ENCODE measurements around the gene TEPSIN.

TEPSIN gene

DNA sequence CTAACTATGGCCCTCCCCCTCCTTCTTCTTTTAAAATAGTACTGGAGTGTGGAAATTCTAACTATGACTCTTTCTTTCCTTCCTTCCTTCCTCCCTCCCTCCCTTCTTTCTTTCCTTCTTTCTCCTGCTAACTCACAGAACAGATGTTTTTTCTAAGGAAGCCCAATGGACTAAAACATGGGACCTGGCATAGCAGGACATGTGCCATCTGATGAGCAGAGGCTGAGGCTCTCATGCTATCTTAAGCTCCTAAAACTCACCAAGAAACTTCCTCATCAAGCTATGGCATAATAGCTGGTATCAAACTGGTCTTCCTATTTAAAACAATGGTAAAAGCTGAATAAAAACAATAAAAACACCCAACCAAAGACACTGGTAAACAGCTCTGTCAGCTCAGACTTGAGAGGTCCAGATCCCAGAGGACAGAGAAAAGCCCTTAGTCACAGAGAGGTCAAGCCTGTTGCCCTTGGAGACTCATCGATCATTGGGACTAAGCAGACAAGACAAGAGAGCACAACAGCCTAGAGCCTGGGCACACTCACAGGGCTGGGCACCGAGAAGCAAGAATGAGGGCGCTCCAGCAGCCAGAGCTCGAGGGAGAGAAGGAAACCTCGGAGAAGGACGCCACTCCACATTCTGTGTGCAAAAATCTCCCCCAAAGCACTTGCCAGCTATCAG is 28.7 kb upstream of the TEPSIN start:
- DNase-seq = no peak

DNA sequence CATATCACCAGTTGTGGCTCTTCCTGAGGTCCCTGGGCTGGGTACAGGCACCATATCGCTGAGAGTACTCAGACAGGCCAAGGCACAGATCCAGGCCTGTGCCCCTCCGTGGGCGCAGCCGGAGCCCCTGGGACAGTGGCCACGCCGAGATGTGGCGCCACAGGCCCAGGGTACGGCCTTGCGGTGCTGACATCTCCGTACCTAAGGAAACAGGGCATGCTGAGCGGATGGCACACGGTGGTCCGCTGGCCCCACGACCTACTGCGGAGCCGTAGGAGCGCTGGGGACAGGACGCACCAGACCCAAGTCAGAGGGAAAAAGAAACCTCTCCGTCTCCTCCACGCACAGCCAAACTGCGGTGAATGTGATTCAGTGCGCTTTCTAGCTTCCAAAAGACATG is 26.7 kb upstream of the TEPSIN start:
- no peak for DNase-seq

DNA sequence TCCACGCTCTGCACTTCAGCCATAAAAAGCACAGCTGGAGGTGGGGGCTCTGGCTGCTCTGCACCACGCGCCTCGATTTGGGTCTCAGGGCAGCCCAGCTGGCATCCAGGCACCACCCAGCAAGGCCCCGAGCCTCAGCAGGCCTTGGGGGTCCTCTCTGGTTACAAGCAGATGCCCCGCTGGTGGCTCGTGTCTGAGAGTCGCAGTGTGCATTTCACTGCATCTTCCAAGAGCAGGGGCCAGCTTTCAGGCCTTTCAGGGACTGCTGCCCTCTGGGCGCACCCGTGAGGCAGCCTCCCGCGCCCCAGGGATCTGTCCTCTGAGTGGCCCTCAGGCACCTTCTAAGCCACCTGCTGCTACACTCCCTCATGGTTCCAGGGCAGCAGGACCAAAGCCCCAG is 25.8 kb upstream of the TEPSIN start:
- DNase-seq = no peak

DNA sequence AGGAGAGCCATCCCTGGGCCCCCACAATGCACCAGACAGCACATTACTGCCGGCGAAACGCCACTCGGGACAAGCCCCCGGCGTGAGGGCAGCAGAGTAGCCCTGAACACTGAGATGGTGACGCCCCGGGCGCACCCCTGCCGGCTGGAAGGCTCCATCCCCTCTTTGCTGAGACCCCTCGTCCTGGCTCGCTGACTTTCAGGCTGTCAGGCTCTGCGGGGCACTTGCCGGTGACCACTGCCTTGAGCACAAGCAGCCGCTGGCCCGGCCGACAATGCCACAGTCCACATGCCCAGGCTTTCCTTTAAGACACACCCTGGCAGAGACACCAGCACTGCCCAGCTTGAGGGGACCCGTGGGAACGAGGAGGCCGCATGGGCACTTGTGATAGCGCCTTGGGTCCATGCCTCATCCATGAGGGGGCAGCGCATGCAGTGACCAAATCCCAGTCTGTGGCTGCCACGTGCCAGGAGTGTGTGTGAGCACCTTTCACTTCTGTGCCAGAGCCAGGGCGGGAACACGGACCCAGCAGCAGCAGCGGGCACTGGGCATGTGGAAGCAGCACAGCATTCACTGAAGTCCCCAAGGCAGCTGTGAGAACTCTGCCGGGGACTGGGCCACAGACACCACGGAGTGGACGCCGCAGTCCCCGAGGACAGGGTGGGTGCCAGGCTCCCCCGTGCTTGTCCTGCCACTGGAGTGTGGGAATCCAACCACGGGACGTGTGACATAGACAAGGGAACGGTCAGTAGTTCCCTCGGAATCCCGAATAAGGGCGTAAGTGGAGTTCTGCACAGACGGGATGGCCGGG is 24.7 kb upstream of the TEPSIN start:
- DNase-seq = no peak

DNA sequence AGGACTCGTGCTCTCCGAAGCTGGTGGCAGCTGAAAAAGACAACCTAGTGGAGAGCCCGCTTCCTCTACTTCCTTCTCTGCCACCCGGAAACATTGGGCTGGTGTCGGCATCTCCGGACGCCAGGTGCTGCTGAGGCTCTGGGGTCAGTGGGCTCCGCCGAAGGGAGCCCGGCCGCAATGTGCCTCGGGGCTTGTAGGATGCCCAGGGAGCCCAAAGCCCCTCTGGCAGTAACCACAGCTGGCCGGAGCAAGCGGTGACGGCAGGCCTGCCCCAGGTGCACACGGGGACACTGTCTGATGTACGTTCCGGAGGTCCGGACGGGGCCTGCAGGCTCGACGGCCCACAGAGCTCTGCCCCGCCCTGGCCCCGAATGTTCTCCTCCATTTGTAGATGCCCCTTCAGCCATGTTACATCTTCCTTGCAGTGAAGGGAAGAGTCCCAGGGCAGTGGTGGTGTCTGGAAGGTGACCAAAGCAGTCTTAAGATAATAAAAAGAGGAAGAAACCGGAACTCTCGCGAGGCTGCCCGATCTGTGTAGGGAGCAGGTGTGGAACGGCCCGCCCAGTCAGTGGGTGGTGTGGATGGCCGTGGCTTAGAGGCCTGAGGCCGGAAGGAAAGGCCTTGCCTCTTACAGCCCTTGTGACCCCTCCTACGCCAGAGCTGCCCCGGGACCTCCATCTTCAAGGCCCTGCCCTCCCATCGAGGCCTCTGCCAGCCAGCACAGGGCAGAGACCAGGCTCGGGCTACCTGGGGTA is 22.9 kb upstream of the TEPSIN start:
- DNase-seq = no peak

DNA sequence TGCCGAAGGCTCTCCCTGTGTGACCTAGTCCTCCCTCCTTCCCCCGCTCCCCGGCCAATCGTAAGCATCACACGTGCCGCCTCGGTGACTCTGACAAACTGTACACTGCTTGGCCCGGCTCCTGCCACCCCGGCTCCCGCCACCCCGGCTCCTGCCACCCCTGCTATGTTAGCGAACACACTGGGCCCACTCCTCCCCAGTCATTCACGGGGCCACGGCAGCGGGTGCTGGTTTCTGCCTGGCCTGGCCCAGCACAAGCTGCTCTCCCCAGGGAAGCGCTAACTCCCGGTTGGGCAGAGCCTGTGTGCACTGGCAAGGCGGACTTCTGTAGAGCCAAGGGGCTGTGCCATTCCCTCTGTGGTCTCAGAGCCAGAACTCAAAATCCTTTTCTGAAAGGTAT is 22.2 kb upstream of the TEPSIN start:
- no peak for DNase-seq

DNA sequence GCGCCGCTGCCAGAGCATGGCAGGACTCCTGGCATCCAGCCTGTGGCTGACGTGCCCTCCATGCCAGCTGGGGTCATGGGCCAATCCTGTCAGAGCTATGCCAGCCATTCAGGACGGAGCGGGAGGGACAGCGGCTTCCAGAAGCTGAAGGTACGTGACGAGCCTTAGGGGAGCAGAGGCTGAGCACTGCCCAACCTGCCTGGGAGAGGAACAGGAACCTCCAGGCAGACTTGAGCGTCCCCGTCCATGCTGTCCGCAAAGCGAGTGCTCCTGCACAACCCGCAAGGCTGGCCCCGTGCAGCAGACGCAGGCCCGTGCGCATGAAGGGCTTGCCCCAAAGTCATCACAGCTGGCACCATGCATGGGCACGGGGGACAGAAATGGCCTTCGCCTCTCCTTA is 21.8 kb upstream of the TEPSIN start:
- DNase-seq = no peak

DNA sequence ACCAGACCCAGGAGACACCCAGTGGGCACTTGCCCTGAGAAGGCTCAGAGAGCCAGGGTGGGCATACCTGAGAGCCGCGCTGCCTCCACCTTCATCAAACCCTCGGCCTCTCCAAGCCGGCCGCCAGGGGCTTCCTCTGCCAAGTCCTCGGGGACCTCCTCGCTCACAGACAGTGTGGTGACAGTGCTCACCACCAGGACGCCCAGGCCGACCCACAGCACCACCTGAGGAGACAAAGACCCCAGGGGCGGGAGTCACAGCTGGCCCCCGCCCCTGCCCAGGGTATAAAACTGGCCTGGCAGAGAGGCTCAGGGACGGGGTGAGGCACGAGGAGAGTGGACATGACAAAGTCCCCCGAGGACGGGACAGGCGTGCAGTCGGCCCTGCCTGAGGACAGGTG is 21.3 kb upstream of the TEPSIN start:
- DNase-seq = no peak

DNA sequence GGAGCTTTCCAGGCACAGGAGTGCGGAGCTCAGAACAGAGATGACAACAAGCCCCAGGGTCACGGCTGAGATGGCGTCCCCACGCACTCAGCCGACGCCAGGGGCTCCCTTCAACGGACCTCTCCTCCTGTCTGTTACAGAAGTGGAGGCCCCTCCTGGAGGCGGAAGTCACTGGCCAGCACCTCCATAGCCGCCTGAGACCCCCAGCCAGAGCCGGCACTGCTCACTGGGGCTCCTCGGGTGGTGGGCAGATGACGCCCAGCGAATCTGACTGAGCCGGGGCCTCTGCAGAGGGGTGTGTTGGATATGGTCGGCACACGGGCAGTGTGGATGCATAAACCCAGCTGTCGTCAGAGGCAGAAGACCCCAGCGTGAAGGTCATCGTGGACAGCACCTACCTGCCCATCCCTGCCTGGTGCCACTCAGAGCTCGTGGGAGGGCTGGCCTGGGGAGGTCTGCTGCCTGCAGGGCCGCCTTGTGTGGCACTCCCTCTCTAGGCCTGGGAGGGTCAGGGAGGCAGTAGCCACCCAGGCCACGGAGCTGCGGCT is 20.3 kb upstream of the TEPSIN start:
- no peak for DNase-seq

DNA sequence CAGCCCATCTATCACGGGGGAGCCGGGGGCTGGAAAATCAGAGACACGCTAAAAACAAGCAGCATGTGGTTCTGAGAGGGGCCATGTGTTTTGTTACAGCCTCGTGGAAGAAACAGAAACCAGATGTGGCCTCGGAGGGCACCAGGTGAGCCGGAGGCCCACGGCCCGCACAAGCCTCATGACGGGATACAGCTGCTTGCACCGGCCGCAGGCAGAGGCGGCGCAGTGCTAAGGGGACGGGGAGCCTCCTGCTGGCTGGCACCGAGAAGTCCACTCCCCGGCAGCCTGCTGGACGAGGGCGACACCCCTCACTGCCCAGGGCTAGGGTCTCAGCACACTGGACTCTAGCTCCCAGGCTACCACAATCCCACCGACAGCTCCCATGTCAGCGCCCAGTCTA is 19.4 kb upstream of the TEPSIN start:
- no peak for DNase-seq

DNA sequence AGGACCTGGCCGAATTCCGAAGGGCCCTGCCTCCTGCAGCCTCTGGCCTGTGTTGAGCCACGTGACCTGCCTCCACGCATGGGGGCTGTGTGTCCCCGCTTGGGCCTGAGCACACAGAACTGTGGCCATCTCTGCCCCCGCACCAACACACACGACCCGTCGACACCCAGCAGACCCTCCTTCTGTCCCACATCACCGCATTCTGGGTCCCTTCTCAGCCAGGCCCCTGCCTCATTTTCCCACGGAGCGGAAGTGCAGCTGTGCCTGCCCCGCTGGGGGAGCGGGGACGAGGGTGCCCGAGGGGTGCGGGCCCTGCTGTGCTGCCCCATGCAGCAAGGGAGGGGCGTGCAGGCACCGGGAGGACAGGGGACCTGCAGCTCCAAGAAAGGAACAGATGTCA is 18.7 kb upstream of the TEPSIN start:
- DNase-seq = no peak

DNA sequence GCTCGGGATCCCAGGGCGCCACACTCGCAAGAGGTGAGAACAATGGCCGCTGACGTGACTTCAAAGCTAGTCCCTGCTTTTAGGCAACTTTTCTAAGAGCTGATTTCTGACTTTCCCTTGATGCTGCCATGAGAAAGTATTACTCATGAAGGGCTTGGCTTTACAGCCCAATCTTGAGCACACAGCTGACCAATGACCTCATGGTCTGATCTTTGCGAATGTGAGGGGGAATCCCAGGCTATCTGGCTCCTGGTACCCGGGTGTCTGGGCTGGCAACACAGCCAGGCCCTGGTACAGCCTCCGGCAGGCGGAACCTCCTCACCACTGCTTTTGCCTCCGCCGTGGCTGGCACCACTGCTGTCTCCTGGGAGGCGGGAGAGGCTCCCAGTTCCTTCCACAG is 17.8 kb upstream of the TEPSIN start:
- no peak for DNase-seq

DNA sequence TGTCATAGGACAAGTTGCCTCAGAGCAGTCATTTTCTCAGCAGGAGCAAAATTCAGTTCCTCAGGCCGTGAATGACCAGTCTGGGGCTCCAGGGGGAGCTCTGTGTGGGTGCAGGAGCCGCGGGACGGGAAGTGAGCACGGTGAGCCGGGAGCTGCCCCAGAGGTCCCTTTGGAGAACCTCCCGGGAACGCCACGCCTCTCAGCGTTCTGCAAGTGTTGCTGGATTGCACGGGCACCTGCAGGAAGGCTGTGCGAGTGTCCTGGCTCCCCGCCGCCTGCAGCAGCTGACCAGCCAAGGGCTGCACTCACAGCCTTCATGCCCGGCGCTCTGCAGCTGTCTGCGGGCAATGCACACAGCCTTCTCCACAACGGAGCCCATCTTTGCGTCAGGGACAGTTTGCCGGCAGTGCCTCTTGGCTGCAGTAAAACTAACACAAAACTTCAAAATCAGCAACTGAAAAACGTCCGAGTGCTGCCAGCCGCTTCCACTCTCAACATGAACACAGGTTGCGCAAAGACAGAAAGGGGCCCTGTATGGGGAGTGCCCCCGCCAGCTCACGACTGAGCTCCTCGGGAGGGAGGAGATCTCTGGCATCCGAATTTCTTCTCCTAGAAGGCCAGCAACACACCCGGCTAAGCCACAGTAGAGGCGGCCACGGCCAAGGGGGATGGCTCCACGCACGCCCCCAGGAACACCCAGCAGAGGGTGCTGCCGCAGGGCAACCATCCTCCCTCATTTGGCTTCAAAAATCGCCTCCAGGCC is 16.3 kb upstream of the TEPSIN start:
- no peak for DNase-seq

DNA sequence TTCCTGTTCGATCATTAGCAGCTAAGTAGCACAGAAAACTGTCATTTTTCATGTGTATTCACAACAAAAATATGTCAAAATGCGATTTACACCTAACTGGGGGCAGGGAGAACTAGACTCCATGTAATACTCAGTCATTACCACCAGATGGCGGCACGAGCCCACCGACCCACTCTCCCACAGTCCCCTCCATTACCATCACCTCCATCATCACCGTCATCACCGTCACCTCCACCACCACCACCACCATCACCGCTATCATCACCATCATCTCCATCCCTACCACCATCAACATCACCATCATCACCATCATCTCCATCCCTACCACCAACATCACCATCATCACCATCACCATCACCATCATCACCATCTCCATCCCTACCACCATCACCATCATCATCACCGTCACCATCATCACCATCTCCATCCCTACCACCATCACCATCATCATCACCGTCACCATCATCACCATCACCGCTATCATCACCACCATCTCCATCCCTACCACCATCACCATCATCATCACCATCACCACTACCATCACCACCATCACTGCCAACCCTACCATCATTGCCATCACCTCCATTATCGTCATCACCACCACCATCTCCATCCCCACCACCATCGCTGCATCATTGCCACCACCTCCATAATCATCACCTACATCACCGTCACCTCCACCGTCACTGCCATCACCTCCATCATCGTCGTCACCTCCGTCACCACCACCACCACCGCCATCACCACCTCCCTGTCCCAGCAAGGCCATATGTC is 14.7 kb upstream of the TEPSIN start:
- DNase-seq = peak; percentile 50

DNA sequence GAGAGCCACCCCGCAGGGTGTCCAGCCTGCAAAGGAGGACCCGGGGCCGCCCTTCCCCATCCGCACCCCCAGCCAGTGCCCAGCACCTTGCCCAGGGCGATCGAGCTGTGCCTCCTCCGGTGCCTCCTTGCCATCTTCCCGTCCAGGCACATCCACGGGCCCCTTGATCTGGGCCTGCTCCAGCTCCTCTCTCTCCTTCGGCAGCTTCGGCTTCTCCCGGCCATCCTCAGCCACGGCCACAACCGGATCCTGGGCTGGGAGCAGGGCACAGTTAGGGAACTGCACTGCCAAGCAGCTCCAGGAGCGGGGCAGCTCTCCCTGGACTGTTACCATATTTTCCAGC is 14.1 kb upstream of the TEPSIN start:
- no peak for DNase-seq

DNA sequence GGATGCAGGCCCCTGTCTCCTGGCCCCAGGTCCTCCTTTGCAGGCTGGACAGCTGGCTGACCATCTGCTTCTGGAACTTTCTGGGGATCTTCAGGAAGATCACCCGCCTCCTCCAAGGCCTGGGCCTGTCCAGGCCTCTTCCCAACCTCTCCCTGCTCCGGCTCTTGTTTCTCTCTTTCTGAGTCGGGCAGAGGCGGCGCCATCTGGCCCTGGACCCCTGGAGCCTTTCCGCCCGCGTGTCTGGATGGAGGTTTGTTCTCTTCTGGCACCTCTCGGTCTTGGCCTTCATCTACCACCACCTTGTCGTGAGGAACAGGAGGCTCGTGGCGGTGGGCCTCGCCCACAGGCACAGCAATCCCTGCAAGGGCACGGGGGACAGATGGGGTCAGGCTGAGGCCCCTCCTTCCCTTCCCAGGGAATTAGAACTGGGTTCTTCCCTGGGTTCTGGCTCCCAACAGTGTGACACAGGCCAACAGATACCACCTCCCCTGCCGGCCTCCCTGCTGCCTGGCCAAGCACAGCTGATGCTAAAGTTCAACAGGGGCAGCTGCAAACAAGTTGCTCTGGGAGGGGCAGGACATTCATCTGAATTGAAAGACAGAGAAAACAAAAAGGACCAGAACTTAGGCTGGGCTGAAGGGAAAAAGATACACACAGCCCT is 13.6 kb upstream of the TEPSIN start:
- DNase-seq = peak; percentile 74

DNA sequence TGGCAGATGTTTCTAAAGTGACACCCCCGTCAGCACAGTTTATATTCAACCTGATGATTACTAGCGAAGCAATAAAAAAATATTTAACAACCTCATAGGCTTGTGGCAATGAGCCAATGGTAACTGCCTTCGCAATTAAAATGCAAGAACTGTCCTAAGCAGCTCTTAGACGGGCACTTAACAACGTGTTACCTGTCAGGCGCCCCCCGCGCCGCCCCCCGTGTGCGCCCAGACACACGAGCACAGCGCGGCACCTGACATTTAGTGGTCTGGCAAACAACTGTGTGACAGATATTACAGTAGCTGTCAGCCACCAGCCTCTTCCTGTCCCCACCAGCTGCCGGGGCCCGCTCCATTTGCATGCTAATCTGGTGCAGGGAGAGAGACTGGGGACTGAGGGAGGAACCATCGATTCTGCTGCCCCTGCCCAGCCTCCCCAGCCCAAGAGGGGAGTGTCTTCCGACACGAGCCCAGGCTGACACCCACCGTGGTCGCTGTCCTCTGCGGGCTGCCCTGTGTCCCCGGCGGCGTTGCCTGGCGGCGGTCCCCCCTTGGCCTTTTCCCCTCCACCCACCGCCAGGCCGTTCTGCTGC is 12.9 kb upstream of the TEPSIN start:
- DNase-seq = peak; percentile 99

DNA sequence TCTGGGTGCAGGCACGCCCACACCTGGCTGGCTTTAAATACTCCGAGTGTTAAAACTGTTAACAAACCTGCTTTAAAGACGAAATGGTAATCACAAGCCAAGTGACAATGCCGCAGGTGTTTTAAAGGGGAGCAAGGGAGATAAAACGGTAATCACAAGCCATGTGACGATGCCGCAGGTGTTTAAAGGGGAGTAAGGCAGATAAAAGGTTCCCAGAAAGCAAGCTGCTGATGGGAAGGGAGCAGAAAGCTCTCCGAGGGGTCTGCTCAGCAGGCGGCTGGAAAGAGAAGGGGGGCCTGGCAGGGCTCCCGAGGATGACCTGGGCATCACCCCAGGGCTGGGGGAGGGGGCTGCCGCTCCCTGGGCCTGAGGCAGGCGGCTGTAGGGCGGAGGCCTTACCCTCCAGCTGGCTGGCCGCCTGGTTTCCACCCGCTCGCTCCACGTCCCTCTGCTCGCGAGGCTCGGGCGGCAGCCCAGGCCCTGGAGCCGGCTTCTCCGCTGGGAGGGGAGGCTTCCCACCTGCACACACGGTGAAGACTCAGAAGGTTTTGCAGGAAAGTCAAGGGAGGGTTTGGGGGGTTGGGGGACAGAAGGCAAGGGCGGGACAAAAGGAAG is 12.3 kb upstream of the TEPSIN start:
- DNase-seq = peak; percentile 92

DNA sequence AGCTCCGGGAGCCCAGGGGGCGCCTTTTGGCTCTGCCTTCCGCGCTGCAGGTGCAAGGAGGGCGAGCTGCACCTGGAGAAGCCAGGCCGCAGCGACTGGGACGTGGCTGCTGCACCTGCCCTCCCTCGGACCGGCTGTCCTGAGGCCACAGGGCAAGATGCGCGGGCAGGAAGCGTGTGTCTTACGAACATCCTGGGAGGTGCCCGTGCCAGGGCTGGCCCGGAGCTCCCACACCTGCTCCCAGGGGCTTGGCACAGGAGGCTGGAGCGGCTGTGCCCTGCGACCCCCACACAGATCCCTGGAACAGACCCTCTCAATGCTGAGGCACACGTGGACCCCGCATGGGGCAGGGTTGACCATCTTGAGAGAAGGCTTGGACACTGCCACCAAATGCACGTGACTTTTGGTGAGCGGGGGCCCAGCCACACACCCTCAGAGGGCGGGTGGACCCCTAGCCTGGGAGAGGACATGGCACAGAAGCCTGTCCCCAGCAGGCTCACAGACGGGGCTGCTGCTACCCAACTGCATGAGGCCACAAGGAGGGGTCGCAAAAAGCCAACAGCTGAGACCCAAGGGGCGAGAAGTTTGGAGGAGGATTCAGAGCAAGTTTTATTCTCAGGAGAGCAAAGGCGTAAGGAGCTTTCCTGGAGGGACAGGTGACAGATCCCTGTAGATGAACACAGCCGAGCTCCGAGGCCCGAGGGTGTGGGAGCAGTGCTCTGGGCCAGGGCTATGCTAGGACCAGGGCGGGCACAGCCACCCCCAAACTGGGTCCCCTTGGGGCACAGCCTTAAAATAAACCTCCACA is 11.6 kb upstream of the TEPSIN start:
- no peak for DNase-seq
